GM12873 (cell line): ENCODE results near the gene EPS15.

Experiments used
- CTCF ChIP-seq: IDR thresholded peaks from 2 replicates; pipeline ENCODE4 v1.5.1; 2012; ENCODE audit warnings: low read depth, mild to moderate bottlenecking, moderate library complexity, low read length, control low read depth; ENCODE audit not compliant: insufficient read depth; ENCODE audit errors: missing control alignments

The EPS15 gene

GRCh38 chr1:51306950-51307349 lies 212.1 kb downstream of the EPS15 start:
- no peak for TF ChIP-seq CTCF

- no peak for TF ChIP-seq CTCF
Measured at GRCh38 chr1:51305371-51305823, 213.7 kb downstream of the EPS15 start.

- TF ChIP-seq CTCF, result no peak
Measured at GRCh38 chr1:51304360-51304759, 214.7 kb downstream of the EPS15 start.
